GM12874 (cell line): Measurements from ENCODE around the gene LBX2.
A peak's percentile ranks its signal among the peaks of the same experiment; 100 is the strongest.

ENCODE experiments used
- CTCF ChIP-seq: IDR thresholded peaks from 2 replicates; pipeline ENCODE4 v1.5.1; 2011; ENCODE audit warnings: low read depth, mild to moderate bottlenecking, control low read depth, low read length, moderate library complexity; ENCODE audit not compliant: insufficient read depth

Gene LBX2

GRCh38 chr2:74491648-74492544 is 7.5 kb downstream of the LBX2 start:
- no peak for TF ChIP-seq CTCF

GRCh38 chr2:74489906-74490305 is 9.5 kb downstream of the LBX2 start:
- no peak for TF ChIP-seq CTCF

- TF ChIP-seq CTCF = no peak
These were observed 10.5 kb downstream of the LBX2 start for GRCh38 chr2:74488643-74489481.

GRCh38 chr2:74486141-74486540 is 13.3 kb downstream of the LBX2 start:
- no peak for TF ChIP-seq CTCF

GRCh38 chr2:74482801-74483674 is 16.4 kb downstream of the LBX2 start, which contains the start of the genes CCDC142 and TTC31:
Gene CCDC142, minus strand, starts transcription at chr2:74482998. Its CDS starts 161 bp downstream, at chr2:74482837.
Gene TTC31, plus strand, starts transcription at chr2:74483081. Its CDS starts 15 bp downstream, at chr2:74483096.
- TF ChIP-seq CTCF = peak; percentile 91

GRCh38 chr2:74481961-74482800 is 17.2 kb downstream of the LBX2 start:
- TF ChIP-seq CTCF = no peak
